ENCODE results near the gene TRIB2.

Gene TRIB2

DNA sequence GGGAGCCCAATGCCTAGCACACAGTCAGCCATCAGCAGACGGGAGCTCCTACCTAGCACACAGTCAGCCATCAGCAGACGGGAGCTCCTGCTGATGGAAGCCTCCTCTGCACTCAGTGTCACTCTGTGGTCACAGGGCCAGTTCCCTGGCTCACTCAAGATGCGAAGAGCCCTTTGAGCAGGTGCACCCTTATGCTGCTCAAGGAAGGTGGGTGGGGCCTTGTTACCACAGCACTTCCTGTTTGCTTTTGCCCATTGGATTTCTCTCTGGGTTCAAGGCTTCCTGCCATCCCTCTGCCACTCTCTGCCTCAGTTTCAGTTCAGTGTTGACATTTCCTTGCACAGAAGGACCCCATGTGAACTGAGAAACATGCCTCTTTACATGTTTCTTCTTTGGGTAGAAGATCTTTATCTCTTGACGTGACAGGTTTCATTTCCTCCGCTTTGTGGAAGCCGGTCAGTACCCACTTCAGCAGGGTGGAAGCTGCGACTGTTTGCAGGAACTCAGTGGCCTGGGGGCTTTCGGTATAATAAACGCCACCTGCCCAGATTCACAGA is 11.6 kb downstream of the TRIB2 start:
- no peak for TF ChIP-seq FOXP2 (optimal IDR thresholded peaks at IDR 0.05; ENCODE audit: borderline replicate concordance, extremely low read depth, extremely low read length, insufficient read depth)
- no peak for TF ChIP-seq POLR2AphosphoS5 (IDR thresholded peaks at IDR 0.05; ENCODE audit: low read depth, low read length)
- TF ChIP-seq TAF1 (IDR thresholded peaks at IDR 0.05; ENCODE audit: borderline replicate concordance, insufficient read depth, low read length), result no peak
- TF ChIP-seq, protein P1, sequence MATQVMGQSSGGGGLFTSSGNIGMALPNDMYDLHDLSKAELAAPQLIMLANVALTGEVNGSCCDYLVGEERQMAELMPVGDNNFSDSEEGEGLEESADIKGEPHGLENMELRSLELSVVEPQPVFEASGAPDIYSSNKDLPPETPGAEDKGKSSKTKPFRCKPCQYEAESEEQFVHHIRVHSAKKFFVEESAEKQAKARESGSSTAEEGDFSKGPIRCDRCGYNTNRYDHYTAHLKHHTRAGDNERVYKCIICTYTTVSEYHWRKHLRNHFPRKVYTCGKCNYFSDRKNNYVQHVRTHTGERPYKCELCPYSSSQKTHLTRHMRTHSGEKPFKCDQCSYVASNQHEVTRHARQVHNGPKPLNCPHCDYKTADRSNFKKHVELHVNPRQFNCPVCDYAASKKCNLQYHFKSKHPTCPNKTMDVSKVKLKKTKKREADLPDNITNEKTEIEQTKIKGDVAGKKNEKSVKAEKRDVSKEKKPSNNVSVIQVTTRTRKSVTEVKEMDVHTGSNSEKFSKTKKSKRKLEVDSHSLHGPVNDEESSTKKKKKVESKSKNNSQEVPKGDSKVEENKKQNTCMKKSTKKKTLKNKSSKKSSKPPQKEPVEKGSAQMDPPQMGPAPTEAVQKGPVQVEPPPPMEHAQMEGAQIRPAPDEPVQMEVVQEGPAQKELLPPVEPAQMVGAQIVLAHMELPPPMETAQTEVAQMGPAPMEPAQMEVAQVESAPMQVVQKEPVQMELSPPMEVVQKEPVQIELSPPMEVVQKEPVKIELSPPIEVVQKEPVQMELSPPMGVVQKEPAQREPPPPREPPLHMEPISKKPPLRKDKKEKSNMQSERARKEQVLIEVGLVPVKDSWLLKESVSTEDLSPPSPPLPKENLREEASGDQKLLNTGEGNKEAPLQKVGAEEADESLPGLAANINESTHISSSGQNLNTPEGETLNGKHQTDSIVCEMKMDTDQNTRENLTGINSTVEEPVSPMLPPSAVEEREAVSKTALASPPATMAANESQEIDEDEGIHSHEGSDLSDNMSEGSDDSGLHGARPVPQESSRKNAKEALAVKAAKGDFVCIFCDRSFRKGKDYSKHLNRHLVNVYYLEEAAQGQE (IDR thresholded peaks at IDR 0.05; ENCODE audit: insufficient read depth in 1 of 2, low read depth in 2 of 2, low read length in 2 of 2), result no peak
- no peak for TF ChIP-seq SIN3A (IDR thresholded peaks at IDR 0.05; ENCODE audit: borderline replicate concordance, insufficient read depth, low read length)

DNA sequence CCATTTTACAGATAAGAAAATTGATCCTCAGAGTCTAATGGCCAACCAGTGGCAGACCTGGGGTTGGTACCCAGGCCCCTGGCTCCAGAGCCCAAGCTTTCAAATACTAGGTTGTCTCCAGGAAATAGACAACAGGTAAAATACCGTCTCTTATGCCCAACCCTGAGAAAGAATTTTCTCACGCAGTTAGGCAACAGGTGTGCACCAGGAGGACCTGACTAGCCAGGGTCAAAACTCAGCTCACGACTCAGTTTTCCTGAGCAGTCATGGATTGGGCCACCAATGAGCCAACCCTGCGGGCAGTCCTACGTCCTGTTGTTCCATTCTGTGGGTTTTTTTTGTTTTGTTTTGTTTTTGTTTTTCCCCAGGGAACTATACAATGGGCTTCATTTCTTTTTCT is 13.5 kb downstream of the TRIB2 start:
- TF ChIP-seq TAF1 (IDR thresholded peaks at IDR 0.05; ENCODE audit: borderline replicate concordance, insufficient read depth, low read length) (no peak), POLR2AphosphoS5 (IDR thresholded peaks at IDR 0.05; ENCODE audit: low read depth, low read length) (no peak), FOXP2 (optimal IDR thresholded peaks at IDR 0.05; ENCODE audit: borderline replicate concordance, extremely low read depth, extremely low read length, insufficient read depth) (no peak), SIN3A (IDR thresholded peaks at IDR 0.05; ENCODE audit: borderline replicate concordance, insufficient read depth, low read length) (no peak)
- TF ChIP-seq, protein P1 (IDR thresholded peaks at IDR 0.05; ENCODE audit: insufficient read depth in 1 of 2, low read depth in 2 of 2, low read length in 2 of 2), result no peak

DNA sequence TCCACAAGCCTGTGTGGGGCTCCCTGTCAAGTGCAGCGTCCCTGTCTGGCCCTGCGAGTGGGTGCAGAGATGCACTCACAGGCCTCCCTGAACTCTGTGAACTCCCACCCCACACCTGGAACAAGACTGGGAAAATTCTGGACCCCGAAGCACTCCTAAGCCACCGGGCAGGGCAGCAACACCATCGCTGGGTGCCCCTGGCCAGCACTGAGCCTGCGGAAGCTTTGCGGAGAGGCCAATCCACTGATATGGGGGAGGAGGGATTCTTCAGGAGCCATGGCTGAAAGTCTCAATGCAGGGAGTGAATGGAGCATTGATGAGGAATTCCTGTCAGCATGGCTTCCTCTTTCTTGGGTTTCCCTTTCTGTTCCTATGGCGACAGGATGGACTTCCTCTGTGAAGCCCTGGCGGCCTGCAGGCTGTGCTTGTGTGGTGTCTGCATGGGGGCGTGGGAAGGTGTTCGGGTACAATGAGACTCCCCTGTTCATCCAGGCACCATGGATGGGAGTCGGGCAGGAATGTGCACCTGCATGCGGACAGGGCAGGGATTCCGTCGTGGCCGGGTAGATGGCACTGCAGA is 15.1 kb downstream of the TRIB2 start:
- TF ChIP-seq TAF1 (IDR thresholded peaks at IDR 0.05; ENCODE audit: borderline replicate concordance, insufficient read depth, low read length), result no peak
- TF ChIP-seq SIN3A (IDR thresholded peaks at IDR 0.05; ENCODE audit: borderline replicate concordance, insufficient read depth, low read length), result no peak
- TF ChIP-seq, protein P1 (IDR thresholded peaks at IDR 0.05; ENCODE audit: insufficient read depth in 1 of 2, low read depth in 2 of 2, low read length in 2 of 2), result no peak
- TF ChIP-seq FOXP2 (optimal IDR thresholded peaks at IDR 0.05; ENCODE audit: borderline replicate concordance, extremely low read depth, extremely low read length, insufficient read depth), result no peak
- TF ChIP-seq POLR2AphosphoS5 (IDR thresholded peaks at IDR 0.05; ENCODE audit: low read depth, low read length), result no peak

DNA sequence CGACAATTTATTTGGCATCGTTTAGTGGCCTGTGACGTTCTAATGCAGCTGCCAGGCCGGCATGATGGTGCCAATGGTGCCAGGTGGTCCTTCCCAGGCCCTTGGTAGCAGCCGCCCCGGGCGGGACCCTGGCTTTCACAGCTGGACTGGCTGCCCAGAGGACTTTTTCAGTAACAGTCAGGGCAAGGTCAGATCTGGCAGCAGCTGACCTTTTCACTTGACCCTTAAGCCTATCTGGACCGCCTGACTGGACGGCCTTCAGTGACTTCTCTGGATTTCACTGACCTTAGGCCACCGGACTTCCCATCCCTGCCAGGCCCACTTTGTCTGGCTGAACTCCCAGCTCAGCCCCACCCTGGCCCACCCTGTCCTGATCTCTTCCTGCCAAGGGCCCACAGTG is 15.9 kb downstream of the TRIB2 start:
- TF ChIP-seq POLR2AphosphoS5 (IDR thresholded peaks at IDR 0.05; ENCODE audit: low read depth, low read length) (no peak), SIN3A (IDR thresholded peaks at IDR 0.05; ENCODE audit: borderline replicate concordance, insufficient read depth, low read length) (no peak), TAF1 (IDR thresholded peaks at IDR 0.05; ENCODE audit: borderline replicate concordance, insufficient read depth, low read length) (no peak), FOXP2 (optimal IDR thresholded peaks at IDR 0.05; ENCODE audit: borderline replicate concordance, extremely low read depth, extremely low read length, insufficient read depth) (no peak)
- TF ChIP-seq, protein P1 (IDR thresholded peaks at IDR 0.05; ENCODE audit: insufficient read depth in 1 of 2, low read depth in 2 of 2, low read length in 2 of 2), result no peak
